K562 (cell line): ENCODE measurements around the gene LRMDA. TPM values are rescaled to one million over a fixed set of nuclear protein-coding genes. Genes with fewer than 3 reads are reported as not detected.

Experiments used
- ATAC-seq: fragments of 200-7000 bp; cut with Tn5 transposase; 3 replicates; pipeline ENCODE4 v1.9.1; 2020; ENCODE audit warnings: moderate library complexity
- BruUV-seq: library from RNA; stranded (reverse); fragments of 400-500 nt; replicated peaks from 2 replicates; lab custom pipeline; 2021; lab: Mats Ljungman, UMichigan
- CTCF ChIA-PET: fragments of 300-600 bp; formaldehyde crosslinking; extraction: SDS; loops from one replicate; lab custom pipeline; 2021; ENCODE audit warnings: low intra/inter-chr PET ratio; lab: Yijun Ruan, JAX
- POLR2A ChIA-PET: fragments of 300-600, 350-650 bp; sonication (Branson Sonifier 250); formaldehyde crosslinking; extraction: SDS; loops from one replicate; lab custom pipeline; 2021; ENCODE audit warnings: antibody characterized with exemption, inconsistent platforms; lab: Yijun Ruan, JAX
- DNase-seq, 4 experiments: peaks; one replicate each; pipeline versions ENCODE4 v3.0.0 to v3.0.0-alpha.2; 2011 to 2018; ENCODE audit warnings: low spot score in 3 of 4, mixed read lengths in 3 of 4; ENCODE audit errors: extremely low read depth in 1 of 4
- FAIRE-seq: peaks from 2 replicates; lab custom pipeline; 2011; peaks lifted over from hg19 to GRCh38; lab: Jason Lieb, UNC
- H2AFZ ChIP-seq: 2 replicates; pipeline ENCODE4 v1.6.0; 2011; ENCODE audit warnings: low read depth, low read length, control low read depth, inconsistent platforms
- H3K27ac ChIP-seq: fragments of 200-600 bp; 3 replicates; pipeline ENCODE4 v1.8.0; 2011; ENCODE audit warnings: low read depth, mild to moderate bottlenecking, control low read depth, inconsistent platforms, low read length, moderate library complexity, mixed read lengths; ENCODE audit errors: extremely low read depth
- H3K27me3 ChIP-seq, 2 experiments: fragments of 300-600 bp in 1 of 2; 2 replicates in 1 of 2; 3 replicates in 1 of 2; pipeline versions ENCODE4 v1.6.0 to v1.8.0; 2011; ENCODE audit warnings: inconsistent platforms in 2 of 2, low read length in 2 of 2, mild to moderate bottlenecking in 1 of 2, mixed read lengths in 1 of 2, moderate library complexity in 1 of 2; ENCODE audit not compliant: control insufficient read depth in 2 of 2, insufficient read depth in 2 of 2
- H3K36me3 ChIP-seq: fragments of 300-600 bp; 3 replicates; pipeline ENCODE4 v1.8.0; 2011; ENCODE audit warnings: mild to moderate bottlenecking, low read length, inconsistent platforms; ENCODE audit not compliant: control insufficient read depth, insufficient read depth
- H3K4me1 ChIP-seq, 2 experiments: fragments of 200-600 bp in 1 of 2; replicated peaks in 1 of 2; 2 replicates in 1 of 2; 3 replicates in 1 of 2; pipeline versions ENCODE4 v1.5.1 to v1.8.0; 2011; ENCODE audit warnings: inconsistent platforms in 2 of 2, low read length in 2 of 2, mild to moderate bottlenecking in 1 of 2, mixed read lengths in 1 of 2, moderate library complexity in 1 of 2; ENCODE audit not compliant: control insufficient read depth in 2 of 2, insufficient read depth in 2 of 2
- H3K4me2 ChIP-seq: 2 replicates; pipeline ENCODE4 v1.6.1; 2011; ENCODE audit warnings: low read length, control low read depth, inconsistent platforms, mixed read lengths; ENCODE audit not compliant: insufficient read depth
- H3K4me3 ChIP-seq: fragments of 200-600 bp; sonication (generic), shearing (Covaris generic); 2 replicates; pipeline ENCODE4 v1.5.1; 2016; ENCODE audit warnings: control low read depth, inconsistent platforms
- H3K79me2 ChIP-seq: fragments of 200-600 bp; 3 replicates; pipeline ENCODE4 v1.8.0; 2011; ENCODE audit warnings: low read length, inconsistent platforms; ENCODE audit not compliant: control insufficient read depth, insufficient read depth
- H3K9ac ChIP-seq, 2 experiments: 2 replicates each; pipeline versions ENCODE4 v1.6.0 to v1.6.1; 2011; ENCODE audit warnings: low read depth in 2 of 2, low read length in 2 of 2, control low read depth in 1 of 2, inconsistent platforms in 1 of 2, mild to moderate bottlenecking in 1 of 2, mixed read lengths in 1 of 2; ENCODE audit not compliant: insufficient read depth in 1 of 2
- H3K9me1 ChIP-seq: one replicate; pipeline ENCODE4 v1.6.0; 2011; ENCODE audit warnings: inconsistent platforms, mild to moderate bottlenecking, low read length, moderate library complexity; ENCODE audit not compliant: control insufficient read depth, insufficient read depth
- H3K9me3 ChIP-seq: replicated peaks from 2 replicates; pipeline ENCODE4 v1.5.1; 2011; ENCODE audit warnings: low read depth, low read length, inconsistent platforms; ENCODE audit not compliant: control insufficient read depth, insufficient read depth
- H4K20me1 ChIP-seq: replicated peaks from 2 replicates; pipeline ENCODE4 v1.6.1; 2011; ENCODE audit warnings: low read length, inconsistent platforms, mixed read lengths; ENCODE audit not compliant: control insufficient read depth, insufficient read depth
- HMGXB4 ChIP-seq: sonication (generic); formaldehyde crosslinking; IDR thresholded peaks from 2 replicates; pipeline ENCODE4 v1.8.1; 2023; ENCODE audit warnings: mild to moderate bottlenecking, missing genetic modification reagents
- HNRNPH1 ChIP-seq: fragments of 200-400 bp; formaldehyde crosslinking; optimal IDR thresholded peaks from 2 replicates; pipeline ENCODE3; 2017; ENCODE audit warnings: low read depth, mild to moderate bottlenecking, low read length, moderate library complexity
- KAT7 ChIP-seq: sonication (generic); formaldehyde crosslinking; IDR thresholded peaks from 2 replicates; pipeline ENCODE4 v1.8.0; 2022; ENCODE audit warnings: missing genetic modification reagents, mild to moderate bottlenecking, borderline replicate concordance
- NFRKB ChIP-seq: fragments of 450-650 bp; IDR thresholded peaks from 2 replicates; pipeline ENCODE4 v1.6.1; 2016; ENCODE audit warnings: low read depth
- PHTF2 ChIP-seq: fragments of 250-450 bp; sonication (Bioruptor Pico); IDR thresholded peaks from 2 replicates; pipeline ENCODE4 v1.5.0; 2021; ENCODE audit warnings: mild to moderate bottlenecking
- SIN3B ChIP-seq: fragments of 450-650 bp; IDR thresholded peaks from 2 replicates; pipeline ENCODE4 v1.6.1; 2017; ENCODE audit warnings: low read depth, mild to moderate bottlenecking, moderate library complexity
- SMAD2 ChIP-seq: fragments of 150-350 bp; IDR thresholded peaks from 2 replicates; pipeline ENCODE4 v1.6.1; 2014; ENCODE audit warnings: low read depth, mild to moderate bottlenecking, low read length
- ZBTB1 ChIP-seq: sonication (generic); formaldehyde crosslinking; IDR thresholded peaks from 2 replicates; pipeline ENCODE4 v1.8.1; 2023; ENCODE audit warnings: missing genetic modification reagents, low read depth, mild to moderate bottlenecking, borderline replicate concordance
- ZNF609 ChIP-seq: sonication (generic); formaldehyde crosslinking; IDR thresholded peaks from 2 replicates; pipeline ENCODE4 v1.8.1; 2023; ENCODE audit warnings: missing genetic modification reagents, mild to moderate bottlenecking, borderline replicate concordance
- ZNF766 ChIP-seq: fragments of 200-800 bp; sonication (Bioruptor generic); conservative IDR thresholded peaks from 2 replicates; pipeline ENCODE4 v1.6.1; 2016; ENCODE audit warnings: missing genetic modification characterization, missing compliant biosample characterization
- ZSCAN32 ChIP-seq: fragments of 450-650 bp; formaldehyde crosslinking; IDR thresholded peaks from 2 replicates; pipeline ENCODE4 v1.4.0; 2020; ENCODE audit warnings: mild to moderate bottlenecking, moderate library complexity
- WGBS: fragments of 100-300 bp; shearing (Covaris generic); methylation state at CpG from one replicate; pipeline ENCODE4 v1.1.6; 2016; ENCODE audit warnings: low coverage, mixed read lengths; ENCODE audit not compliant: insufficient coverage; ENCODE audit errors: missing lambda C conversion rate; 5-methylcytosine and 5-hydroxymethylcytosine counted together
- in situ Hi-C: fragments of 300-500 bp; cut with MboI; formaldehyde crosslinking; loops from 4 replicates; pipeline ENCODE4 v1.15.0; 2018; ENCODE audit warnings: inconsistent platforms, mixed read lengths
- intact Hi-C: fragments of 100-400 bp; cut with micrococcal nuclease; formaldehyde crosslinking; loops from 2 replicates; pipeline ENCODE4 v1.14.2; 2022
- polyA plus RNA-seq, 8 experiments: library from polyadenylated mRNA; depleted of rRNA in 4 of 8; stranded (reverse) in 5 of 8; unstranded in 3 of 8; fragments of >200 nt; fragmentation: Nextera tagmentation in 2 of 8; fragmentation: Illumina TruSeq in 1 of 8; extraction: Ambion mirVana in 2 of 8; extraction: Trizol in 1 of 8; gene quantifications; 2 replicates each; pipeline versions ENCODE4 v1.2.1 to v1.2.3, GENCODE V29; 2011 to 2014; ENCODE audit warnings: inconsistent platforms in 1 of 8, missing spikeins in 1 of 8
- total RNA-seq, 7 experiments: library from RNA; depleted of rRNA in 6 of 7; stranded (reverse); fragments of >200 nt in 6 of 7; fragmentation: Illumina TruSeq in 2 of 7; extraction: Trizol in 2 of 7; gene quantifications; 2 replicates each; pipeline versions ENCODE4 v1.2.1 to v1.2.3, GENCODE V29; 2011 to 2021; ENCODE audit warnings: low replicate concordance in 1 of 7

The LRMDA gene
- total and polyA plus RNA-seq, 9 of the 15 experiments (the other 6 are each of a cell fraction or from before 2014, with no cell fraction given), result 0.25 TPM; not detected in 8

- Histone ChIP-seq H3K27ac (no peak overlapping the region), H2AFZ (no peak overlapping the region), H3K4me3 (no peak overlapping the region), H3K79me2 (no peaks in the 10 kb centered on the region), H3K27me3 (no peaks in the 10 kb centered on the region), H4K20me1 (no peaks in the 10 kb centered on the region), H3K36me3 (no peaks in the 10 kb centered on the region), H3K4me2 (no peak overlapping the region), H3K4me1 (no peaks in the 10 kb centered on the region), H3K9me1 (no peaks in the 10 kb centered on the region), H3K9me3 (no peaks in the 10 kb centered on the region), H3K9ac (no peak overlapping the region)
- intact Hi-C loops, result no loop called here
- no TSS peak for BruUV-seq
- ATAC-seq (no peak), DNase-seq (no peak), FAIRE-seq (no peak)
- TF ChIP-seq ZNF609 (CRISPR knock-in tag) (no peak), SMAD2 (no peak), HMGXB4 (CRISPR knock-in tag) (no peak), ZBTB1 (no peak), HNRNPH1 (no peak), ZSCAN32 (CRISPR knock-in tag) (no peak), ZNF766 (CRISPR knock-in tag) (no peak), SIN3B (no peak), NFRKB (no peak), PHTF2 (CRISPR knock-in tag) (no peak), KAT7 (no peak)
- 0% methylated on average over 1 of the region's 1 CpG for WGBS
- ChIA-PET POLR2A (no interaction called here), CTCF (no interaction called here)
- in situ Hi-C loops, result no loop called here
These were observed 1005.6 kb downstream of the LRMDA start for GRCh38 chr10:76436981-76437380.
